GM12875 (cell line): ENCODE results near the gene SPPL2C.

Source experiments
- H3K4me3 ChIP-seq: one replicate; pipeline ENCODE4 v1.5.1; 2011; ENCODE audit warnings: low read depth, low read length, control low read depth
- CTCF ChIP-seq: IDR thresholded peaks from 2 replicates; pipeline ENCODE4 v1.5.1; 2011; ENCODE audit warnings: low read depth, mild to moderate bottlenecking, control low read depth, inconsistent platforms, low read length, moderate library complexity, borderline replicate concordance; ENCODE audit not compliant: insufficient read depth

The SPPL2C gene

GRCh38 chr17:45814622-45815606 lies 29.8 kb upstream of the SPPL2C start:
- TF ChIP-seq CTCF = no peak
- no peak overlapping the region for H3K4me3 ChIP-seq

GRCh38 chr17:45815752-45816151 lies 28.9 kb upstream of the SPPL2C start:
- TF ChIP-seq CTCF = no peak
- H3K4me3 ChIP-seq = no peak overlapping the region

- TF ChIP-seq CTCF = no peak
These were observed 26.6 kb upstream of the SPPL2C start for GRCh38 chr17:45818041-45818440.

GRCh38 chr17:45818699-45819098 lies 26.0 kb upstream of the SPPL2C start:
- no peak for TF ChIP-seq CTCF
- no peak overlapping the region for H3K4me3 ChIP-seq

More at GRCh38 chr17:45818041-45818440, 26.6 kb upstream of the SPPL2C start:
- H3K4me3 ChIP-seq = no peak overlapping the region

- H3K4me3 ChIP-seq = no peak overlapping the region
- TF ChIP-seq CTCF = no peak
These were observed 25.0 kb upstream of the SPPL2C start for GRCh38 chr17:45819632-45820031.

- no peak for TF ChIP-seq CTCF
- no peak overlapping the region for H3K4me3 ChIP-seq
These were observed 24.5 kb upstream of the SPPL2C start for GRCh38 chr17:45820052-45820780.
